CD4-positive, alpha-beta T cell treated with Interleukin-12 subunit alpha and Interleukin-12 subunit beta, for 1 hour (primary cell): Measurements from ENCODE around the gene PCDHGC4.

Experiments
- DNase-seq: peaks from one replicate; pipeline ENCODE4 v3.0.0-alpha.2; 2020

The PCDHGC4 gene

DNA sequence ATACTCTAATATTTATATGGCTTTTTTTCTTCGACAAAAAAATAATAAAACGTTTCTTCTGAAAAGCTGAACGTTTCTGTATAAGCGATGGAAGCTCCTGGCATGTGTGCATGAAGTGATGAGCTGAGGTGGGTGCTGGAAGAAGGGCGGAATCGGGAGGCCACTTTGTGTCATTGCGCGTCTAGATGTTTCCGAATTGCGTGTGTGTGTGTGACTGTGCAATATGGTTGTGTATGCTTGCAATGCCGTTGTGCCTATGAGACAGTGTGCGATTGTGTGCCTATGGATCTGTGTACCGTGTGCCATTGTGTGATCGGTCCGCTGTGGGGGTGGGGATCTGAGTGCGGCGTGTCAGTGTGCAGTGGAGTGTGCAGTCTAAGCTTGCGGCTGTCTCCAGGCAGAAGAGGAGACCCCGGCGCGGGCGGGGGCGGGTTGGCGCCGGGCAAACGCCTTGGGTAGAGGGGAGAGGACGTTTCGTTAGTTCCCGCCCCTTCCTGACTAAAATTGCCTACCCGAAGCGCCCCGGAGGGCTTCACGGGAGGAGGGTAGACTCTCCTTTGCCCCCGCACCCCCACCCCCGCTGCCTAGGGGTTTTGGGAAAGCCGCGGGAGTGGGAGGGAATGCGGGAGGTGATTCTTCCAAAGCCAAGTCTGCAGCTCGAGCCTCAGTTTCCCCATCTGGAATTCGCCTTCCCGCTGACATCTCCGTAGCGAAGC, 28.2 kb downstream of the PCDHGC4 start:
- peak; percentile 24 for DNase-seq

GRCh38 chr5:141513627-141514329, 28.9 kb downstream of the PCDHGC4 start:
- peak; percentile 32 for DNase-seq

DNA sequence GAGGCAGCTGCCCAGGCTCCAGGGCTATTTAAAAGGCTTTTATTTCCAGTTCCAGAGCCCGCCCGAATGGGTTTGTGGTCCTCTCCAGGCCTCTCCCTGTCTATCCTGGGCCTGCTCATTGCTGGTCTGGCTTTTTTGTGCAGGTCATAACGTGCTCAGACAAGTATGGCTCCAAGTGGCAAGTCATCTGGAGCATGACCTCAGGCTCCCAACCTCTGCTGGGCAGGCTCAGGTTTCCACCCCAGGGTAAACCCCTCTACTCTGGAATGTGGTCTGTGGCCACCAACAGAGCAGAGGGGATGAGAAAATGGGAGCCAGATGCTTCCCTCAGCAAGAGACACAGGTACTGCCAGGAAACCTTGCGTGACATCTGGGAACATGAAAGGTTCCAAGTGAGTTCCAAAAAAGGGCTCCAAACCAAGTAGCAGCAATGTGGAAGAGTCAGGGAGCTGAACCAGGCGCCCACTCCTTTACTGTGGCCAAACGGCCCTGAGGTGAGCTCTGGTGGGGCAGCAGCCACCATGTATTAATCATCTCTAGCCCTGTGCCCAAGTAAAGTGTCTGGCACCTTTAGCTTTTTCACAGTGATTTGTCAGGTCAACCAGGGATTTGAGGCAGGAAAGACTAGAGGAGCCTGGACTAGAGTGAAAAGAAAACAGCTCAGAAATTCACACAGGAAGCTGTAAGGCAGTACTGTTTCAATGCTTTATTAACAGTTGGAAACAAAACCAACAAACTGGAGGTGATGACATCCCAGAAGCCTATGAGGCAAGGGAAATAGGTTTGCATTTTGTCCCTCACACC, 29.7 kb downstream of the PCDHGC4 start:
- DNase-seq: no peak

DNA sequence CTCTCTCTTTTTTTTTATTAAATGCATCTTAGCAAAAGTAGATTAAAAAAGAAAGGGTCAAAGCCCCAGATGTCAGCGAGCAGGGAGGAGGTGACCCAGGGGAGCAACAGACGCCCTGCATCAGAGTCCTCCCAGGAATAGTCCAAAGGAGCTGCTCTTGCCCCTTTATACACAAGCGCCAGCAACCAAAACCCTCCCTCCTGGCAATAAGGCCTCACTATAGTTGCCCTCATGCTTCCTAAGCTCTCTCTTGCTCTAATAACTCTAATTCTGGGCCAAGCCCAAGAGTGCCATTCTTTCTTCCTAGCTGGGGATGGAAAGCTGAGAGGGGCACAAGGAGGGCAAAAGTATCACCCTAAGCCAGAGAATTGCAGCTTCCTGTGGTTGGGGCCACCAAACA, 30.3 kb downstream of the PCDHGC4 start:
- DNase-seq: no peak

DNA sequence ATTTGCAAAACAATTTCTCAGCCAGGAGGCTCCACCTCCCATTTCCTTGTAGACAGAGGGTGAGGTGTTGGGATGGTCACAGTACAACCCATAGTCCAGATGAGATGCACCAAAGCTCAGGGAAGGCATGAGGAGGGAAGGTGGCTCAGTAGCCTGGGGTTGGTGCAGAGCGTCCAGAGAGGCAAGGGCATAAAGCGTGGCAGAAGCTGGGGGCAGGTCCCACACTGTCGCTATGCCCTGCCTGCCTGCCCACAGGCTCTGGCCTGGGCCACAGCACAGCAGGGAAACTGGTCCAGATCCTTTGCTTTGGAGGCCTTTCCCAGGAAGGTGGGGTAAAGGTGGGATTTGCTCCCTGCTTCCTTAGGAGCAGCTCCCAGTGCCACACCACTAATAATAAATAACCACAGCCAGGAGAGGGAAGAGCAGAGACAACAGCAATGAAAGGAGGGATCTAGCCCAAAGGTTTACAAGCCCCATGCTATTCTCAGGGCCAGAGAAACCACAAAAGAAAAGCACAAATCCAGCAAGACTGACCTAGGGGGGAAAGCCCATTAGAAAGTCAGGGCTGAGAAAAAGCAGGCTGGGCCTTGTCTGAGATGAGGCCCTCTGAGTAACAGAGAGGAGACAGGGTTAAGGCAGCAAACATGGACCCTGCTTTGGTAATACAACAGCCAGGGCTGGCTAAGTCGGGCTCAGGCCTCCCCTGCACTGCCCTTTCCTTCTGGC, 31.3 kb downstream of the PCDHGC4 start:
- DNase-seq: no peak

DNA sequence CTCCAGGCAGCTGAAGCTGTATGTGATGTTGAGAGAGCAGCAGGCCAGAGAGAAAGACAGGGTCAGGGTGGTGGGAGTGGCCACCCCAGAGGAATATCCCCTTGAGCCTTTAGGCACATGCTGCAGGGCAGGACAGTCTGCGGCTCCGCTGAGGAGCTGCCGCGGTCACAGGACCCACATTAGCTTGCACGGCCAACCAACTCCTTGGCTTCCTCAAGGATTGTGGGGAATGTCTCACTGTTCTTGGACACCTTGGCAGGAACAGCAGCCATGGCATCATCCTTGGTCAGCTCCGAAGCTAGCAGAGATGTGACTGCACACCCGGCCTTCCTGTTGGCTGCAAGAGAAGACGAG, 31.8 kb downstream of the PCDHGC4 start:
- DNase-seq: no peak

GRCh38 chr5:141517312-141517711, 32.5 kb downstream of the PCDHGC4 start:
- no peak for DNase-seq

DNA sequence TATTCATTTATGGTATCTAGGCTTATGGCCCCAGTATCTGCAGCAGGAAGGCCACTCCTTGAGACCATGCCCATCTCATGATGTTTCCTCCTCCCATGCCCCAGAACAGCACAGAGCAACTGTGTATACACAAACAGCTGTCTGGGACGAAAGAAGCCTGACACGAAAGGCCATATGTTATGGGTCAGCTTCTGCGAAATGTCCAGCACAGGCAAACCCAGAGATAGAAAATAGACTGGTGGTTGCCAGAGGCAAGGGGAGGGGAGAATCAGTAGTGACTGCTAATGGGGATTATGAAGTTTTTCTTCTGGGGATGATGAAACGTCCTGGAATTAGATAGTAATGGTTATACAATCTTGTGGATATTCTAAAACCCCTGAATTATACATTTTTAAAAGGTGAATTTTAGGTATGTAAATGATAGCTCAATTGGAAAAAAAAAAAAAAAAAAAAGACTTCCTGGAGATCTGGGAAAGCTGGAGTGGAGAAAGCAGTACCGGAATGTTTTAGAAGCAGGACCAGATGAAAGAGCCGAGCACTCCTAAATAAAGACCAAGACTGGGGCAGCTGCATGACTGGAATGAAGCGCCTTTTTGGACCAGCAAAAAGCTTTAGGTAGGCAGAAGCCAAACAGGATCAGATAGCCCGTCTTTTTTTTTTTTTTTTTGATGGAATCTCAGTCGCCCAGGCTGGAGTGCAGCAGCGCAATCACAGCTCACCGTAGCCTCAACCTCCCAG, 33.2 kb downstream of the PCDHGC4 start:
- no peak for DNase-seq

DNA sequence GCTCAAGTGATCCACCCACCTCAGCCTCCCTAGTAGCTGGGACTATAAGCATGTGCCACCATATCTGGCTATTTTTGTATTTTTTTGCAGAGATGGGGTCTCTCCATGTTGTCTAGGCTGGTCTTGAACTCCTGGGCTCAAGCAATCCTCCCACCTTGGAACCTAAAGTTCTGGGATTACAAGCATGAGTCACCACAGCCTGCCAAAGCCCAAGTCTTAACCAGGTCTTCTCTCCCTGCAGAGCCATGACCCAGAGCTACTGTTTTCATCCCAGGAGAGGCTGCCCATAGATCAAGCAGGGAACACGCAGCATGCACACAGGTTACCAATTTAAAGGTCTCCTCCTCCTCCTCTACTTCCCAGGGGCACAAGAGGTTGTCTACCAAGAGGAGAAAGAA, 33.8 kb downstream of the PCDHGC4 start:
- no peak for DNase-seq

- no peak for DNase-seq
These were observed 35.1 kb downstream of the PCDHGC4 start for GRCh38 chr5:141519605-141520565.

GRCh38 chr5:141521244-141521781, 36.5 kb downstream of the PCDHGC4 start:
- DNase-seq: no peak

- DNase-seq: no peak
These were observed 37.5 kb downstream of the PCDHGC4 start for GRCh38 chr5:141522301-141522700.

DNA sequence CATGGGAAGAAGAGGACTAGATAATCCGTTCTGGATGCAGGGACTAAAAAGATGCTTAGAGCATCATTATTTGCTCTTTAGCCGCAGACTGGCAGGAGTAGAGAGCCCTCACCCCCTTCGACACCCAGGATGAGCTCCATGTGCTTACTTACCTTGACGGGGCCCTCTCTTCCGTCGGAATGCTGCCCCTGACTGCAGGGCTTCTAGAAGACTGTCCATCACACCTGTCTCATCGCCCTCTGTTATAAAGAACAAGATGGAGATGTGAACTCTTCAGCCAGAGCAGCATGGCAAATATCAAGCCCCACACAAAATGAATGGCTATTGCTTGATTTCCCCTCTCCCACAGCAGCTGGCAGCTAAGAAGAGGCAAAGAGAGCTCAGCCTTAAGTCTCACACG, 39.2 kb downstream of the PCDHGC4 start:
- no peak for DNase-seq

DNA sequence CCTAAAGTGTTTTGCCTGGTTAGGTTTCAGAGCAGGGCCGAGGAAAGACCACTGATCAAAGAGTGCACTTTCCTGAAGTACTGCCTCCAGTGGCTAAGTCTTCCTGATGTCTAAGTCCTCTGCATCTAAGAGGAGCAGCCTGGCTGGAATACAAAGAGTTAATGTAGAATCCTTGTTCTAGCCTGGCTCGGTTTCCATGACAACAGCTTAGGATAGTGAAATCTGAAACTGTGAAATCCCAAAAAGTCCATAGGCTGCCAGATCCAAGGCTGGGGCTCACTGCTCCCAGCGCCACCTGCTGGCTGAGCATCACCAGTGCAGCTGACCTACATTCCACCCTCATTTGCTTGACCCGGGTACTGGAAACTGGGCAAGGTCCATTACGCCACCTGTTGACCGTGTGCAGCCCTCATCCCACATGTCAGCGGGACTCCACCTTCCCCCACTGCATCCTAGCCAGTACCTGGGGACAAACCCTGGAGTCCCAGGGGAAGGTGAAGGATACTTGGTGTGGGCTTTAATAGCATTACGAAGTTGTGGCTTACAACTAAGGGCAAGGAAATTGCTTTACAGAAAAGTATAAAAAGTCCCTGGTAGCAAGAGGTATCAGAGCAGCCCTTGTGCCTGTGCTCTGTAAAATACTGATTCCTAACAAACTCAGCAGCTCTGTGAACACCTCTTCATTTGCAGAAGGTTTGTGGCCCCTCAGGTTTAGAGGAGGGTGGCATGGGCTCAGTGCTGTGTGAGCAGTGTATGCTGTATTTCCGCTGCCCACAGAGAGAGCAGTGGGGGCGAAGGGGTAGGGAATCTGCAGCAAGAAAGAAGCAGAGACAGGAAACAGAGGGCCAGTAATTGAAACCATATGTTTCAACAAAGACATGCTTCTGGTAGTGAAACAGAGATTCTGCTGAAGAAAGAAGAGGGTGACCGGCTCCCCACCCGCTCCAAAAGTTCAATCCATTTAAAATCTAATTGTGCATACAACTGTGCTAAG, 40.1 kb downstream of the PCDHGC4 start:
- DNase-seq: peak; percentile 62

DNA sequence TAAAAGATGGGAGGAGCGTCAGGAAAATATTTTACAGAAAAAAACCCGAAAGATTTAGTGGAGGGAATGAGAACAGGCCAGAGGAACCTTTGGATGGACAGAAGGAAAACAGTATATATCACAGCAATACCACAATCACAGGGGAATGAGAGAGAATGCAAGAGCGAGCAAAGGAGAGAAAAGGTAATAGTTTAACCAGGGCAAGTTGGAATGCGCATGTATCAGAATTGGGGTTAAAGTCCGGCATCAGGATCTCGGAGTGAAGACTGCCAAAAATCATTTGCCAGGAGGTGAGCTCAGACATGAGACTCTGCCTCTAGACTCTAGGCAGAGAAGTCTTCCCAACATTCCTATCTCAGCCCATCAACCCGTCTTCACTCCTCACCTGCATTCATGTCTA, 40.8 kb downstream of the PCDHGC4 start:
- no peak for DNase-seq

DNA sequence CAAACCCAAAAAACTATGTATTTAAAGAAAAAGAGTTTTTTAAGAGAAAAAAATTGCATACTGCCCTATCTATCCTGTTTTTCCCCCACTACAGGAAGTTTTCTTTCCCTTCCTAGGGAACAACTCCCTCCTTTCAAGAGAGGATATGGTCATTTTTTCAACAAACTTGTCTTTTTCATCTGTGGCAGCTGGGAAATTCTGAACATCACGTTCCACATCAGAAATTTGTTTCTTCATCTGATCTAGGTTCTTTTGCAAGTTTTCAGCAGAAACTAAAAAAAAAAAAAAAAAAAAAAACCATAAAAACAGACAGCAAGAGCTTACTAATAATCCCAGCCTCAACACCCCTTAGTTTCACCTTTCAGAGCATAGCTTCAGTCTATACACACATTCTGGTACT, 42.6 kb downstream of the PCDHGC4 start:
- DNase-seq: no peak

DNA sequence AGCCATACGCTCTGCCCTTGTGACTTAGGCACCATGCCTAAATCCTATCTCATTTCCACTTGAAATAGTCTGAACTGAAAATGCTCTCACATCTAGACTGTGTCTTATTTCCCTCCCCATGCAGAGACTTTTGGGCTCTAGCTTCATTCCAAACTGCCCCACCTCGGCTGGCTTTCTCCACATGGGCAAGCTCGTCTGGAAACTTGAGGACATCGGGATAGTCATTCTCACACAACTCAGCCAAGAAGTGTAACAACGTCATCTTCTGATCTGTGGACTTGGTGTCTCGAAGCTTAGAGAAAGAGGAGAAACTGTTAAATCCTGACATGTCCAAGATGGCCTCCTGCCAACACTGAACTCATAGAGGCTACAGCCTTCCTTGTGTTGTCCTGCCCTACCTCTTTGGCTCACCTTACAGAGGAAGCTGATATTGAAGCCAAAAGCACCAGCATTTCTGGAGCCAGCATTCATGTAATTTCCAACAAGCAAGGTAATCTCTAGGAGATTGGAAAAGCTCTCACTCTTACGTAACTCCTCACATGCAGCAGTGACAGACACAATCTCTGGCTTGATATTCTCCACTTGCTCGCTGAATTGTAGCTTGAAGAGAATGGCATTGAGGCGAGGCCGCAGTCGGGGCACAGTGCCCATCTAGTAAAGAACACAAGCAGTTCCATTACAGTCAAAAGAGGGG, 43.6 kb downstream of the PCDHGC4 start:
- DNase-seq: no peak

- no peak for DNase-seq
These were observed 44.2 kb downstream of the PCDHGC4 start for GRCh38 chr5:141529002-141529401.

DNA sequence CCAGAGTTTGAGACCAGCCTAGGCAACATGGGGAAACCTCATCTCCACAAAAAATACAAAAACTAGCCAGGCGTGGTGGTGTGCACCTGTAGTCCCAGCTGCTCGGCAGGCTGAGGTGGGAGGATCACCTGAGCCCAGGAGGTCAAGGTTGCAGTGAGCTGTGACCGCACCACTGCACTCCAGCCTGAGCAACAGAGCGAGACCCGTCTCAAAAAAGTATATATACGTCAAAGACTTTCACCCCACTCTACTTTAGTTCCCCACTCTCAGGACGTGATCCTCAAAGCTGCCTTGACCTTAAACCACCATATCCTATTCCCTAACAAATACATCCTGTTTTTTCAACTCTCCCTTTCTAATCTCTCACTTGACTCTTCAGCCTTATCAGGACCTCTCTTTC, 45.0 kb downstream of the PCDHGC4 start:
- no peak for DNase-seq
